ENCODE measurements around the gene SCO2.

- TF ChIP-seq, protein P1, sequence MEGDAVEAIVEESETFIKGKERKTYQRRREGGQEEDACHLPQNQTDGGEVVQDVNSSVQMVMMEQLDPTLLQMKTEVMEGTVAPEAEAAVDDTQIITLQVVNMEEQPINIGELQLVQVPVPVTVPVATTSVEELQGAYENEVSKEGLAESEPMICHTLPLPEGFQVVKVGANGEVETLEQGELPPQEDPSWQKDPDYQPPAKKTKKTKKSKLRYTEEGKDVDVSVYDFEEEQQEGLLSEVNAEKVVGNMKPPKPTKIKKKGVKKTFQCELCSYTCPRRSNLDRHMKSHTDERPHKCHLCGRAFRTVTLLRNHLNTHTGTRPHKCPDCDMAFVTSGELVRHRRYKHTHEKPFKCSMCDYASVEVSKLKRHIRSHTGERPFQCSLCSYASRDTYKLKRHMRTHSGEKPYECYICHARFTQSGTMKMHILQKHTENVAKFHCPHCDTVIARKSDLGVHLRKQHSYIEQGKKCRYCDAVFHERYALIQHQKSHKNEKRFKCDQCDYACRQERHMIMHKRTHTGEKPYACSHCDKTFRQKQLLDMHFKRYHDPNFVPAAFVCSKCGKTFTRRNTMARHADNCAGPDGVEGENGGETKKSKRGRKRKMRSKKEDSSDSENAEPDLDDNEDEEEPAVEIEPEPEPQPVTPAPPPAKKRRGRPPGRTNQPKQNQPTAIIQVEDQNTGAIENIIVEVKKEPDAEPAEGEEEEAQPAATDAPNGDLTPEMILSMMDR (IDR thresholded peaks at IDR 0.05; ENCODE audit: low read length) = no peak
- no peak for TF ChIP-seq EZH2 (IDR thresholded peaks at IDR 0.05; ENCODE audit: borderline replicate concordance, low read length)
Observed at GRCh38 chr22:50490531-50491308, 34.7 kb downstream of the SCO2 start.

Data from OCI-LY1 (cell line).